ENCODE results near the gene PROK2. TPM values are rescaled to one million over a fixed set of nuclear protein-coding genes. Genes with fewer than 3 reads are reported as not detected.

PROK2 gene
- total RNA-seq, 1 experiment from 2014 or later: not detected

GRCh38 chr3:71728632-71729342 is 56.2 kb downstream of the PROK2 start:
- Histone ChIP-seq H3K79me2 (ENCODE audit: low read length) (no peaks in the 10 kb centered on the region), H3K27ac (ENCODE audit: low read length) (no peak overlapping the region), H3K4me1 (ENCODE audit: insufficient read depth, low read length) (peaks cover 7% of the 10 kb centered on the region), H3K9ac (ENCODE audit: low read length) (no peak overlapping the region), H4K20me1 (ENCODE audit: low read length) (no peaks in the 10 kb centered on the region), H3K27me3 (ENCODE audit: low read length) (peaks cover 14% of the 10 kb centered on the region; the same call in 1 of the 2 replicates), H2AFZ (ENCODE audit: low read length) (no peak overlapping the region), H3K4me2 (ENCODE audit: low read length) (no peak overlapping the region), H3K9me3 (ENCODE audit: low read length) (no peaks in the 10 kb centered on the region), H3K9me2 (replicated peaks; ENCODE audit: low read length) (no peaks in the 10 kb centered on the region), H3K36me3 (ENCODE audit: low read depth, low read length) (no peaks in the 10 kb centered on the region), H3F3A (ENCODE audit: low read length, unreplicated experiment) (no peaks in the 10 kb centered on the region), H3K4me3 (ENCODE audit: low read length) (no peak overlapping the region)
- DNase-seq (no peak), ATAC-seq (no peak)
- TF ChIP-seq CTCF (conservative IDR thresholded peaks at IDR 0.05; ENCODE audit: low read depth, low read length) (no peak), EZH2 (IDR thresholded peaks at IDR 0.05; ENCODE audit: low read length, unreplicated experiment) (no peak), EZH2phosphoT487 (IDR thresholded peaks at IDR 0.05; ENCODE audit: borderline replicate concordance, low read length) (no peak)
- CTCF ChIA-PET: interaction anchor here (0.6 kb wide), 1 partner anchor 26 kb away, joined by 4 read pairs; no protein-coding TSS in a partner anchor
- intact Hi-C loops (cut with micrococcal nuclease): loop anchor here (5.0 kb wide), 2 partner anchors 129 to 1094 kb away; no protein-coding TSS in a partner anchor
- POLR2A ChIA-PET (ENCODE audit: unreplicated experiment): interaction anchor here (0.5 kb wide), 1 partner anchor 714 kb away, joined by 3 read pairs; no protein-coding TSS in a partner anchor
- no TSS peak for BruUV-seq (replicated peaks)

GRCh38 chr3:71726146-71726545 is 58.8 kb downstream of the PROK2 start:
- CTCF ChIA-PET: no interaction called here
- Histone ChIP-seq H3K27me3 (ENCODE audit: low read length) (no peaks in the 10 kb centered on the region; the same call in 1 of the 2 replicates), H3F3A (ENCODE audit: low read length, unreplicated experiment) (no peaks in the 10 kb centered on the region), H3K9me3 (ENCODE audit: low read length) (no peaks in the 10 kb centered on the region), H2AFZ (ENCODE audit: low read length) (no peak overlapping the region), H3K4me3 (ENCODE audit: low read length) (no peak overlapping the region), H3K9me2 (replicated peaks; ENCODE audit: low read length) (no peaks in the 10 kb centered on the region), H3K36me3 (ENCODE audit: low read depth, low read length) (no peaks in the 10 kb centered on the region), H4K20me1 (ENCODE audit: low read length) (no peaks in the 10 kb centered on the region), H3K4me2 (ENCODE audit: low read length) (no peak overlapping the region), H3K27ac (ENCODE audit: low read length) (no peak overlapping the region), H3K4me1 (ENCODE audit: insufficient read depth, low read length) (peaks cover 9% of the 10 kb centered on the region), H3K9ac (ENCODE audit: low read length) (no peak overlapping the region), H3K79me2 (ENCODE audit: low read length) (no peaks in the 10 kb centered on the region)
- POLR2A ChIA-PET (ENCODE audit: unreplicated experiment): no interaction called here
- intact Hi-C loops (cut with micrococcal nuclease): loop anchor here (5.0 kb wide), 2 partner anchors 131 to 1096 kb away; no protein-coding TSS in a partner anchor
- BruUV-seq (replicated peaks): no TSS peak
- no peak for ATAC-seq
- no peak for TF ChIP-seq CTCF (conservative IDR thresholded peaks at IDR 0.05; ENCODE audit: low read depth, low read length)
- no peak for TF ChIP-seq EZH2phosphoT487 (IDR thresholded peaks at IDR 0.05; ENCODE audit: borderline replicate concordance, low read length)
- no peak for TF ChIP-seq EZH2 (IDR thresholded peaks at IDR 0.05; ENCODE audit: low read length, unreplicated experiment)
- no peak for DNase-seq

All from PC-3 (cell line).